SK-N-SH (cell line): ENCODE results near the gene ITGAL.

Experiments used
- CTCF ChIP-seq: fragments of 200-600 bp; sonication (generic); IDR thresholded peaks from 2 replicates; pipeline ENCODE4 v1.6.1; 2017; ENCODE audit warnings: antibody characterized with exemption, mild to moderate bottlenecking, moderate library complexity
- EP300 ChIP-seq, 2 experiments: IDR thresholded peaks; 2 replicates each; pipeline versions ENCODE4 v1.4.0 to v1.6.1; 2012; ENCODE audit warnings: borderline replicate concordance in 1 of 2, low read depth in 1 of 2, low read length in 1 of 2
- POLR2AphosphoS5 ChIP-seq: IDR thresholded peaks from 2 replicates; pipeline ENCODE4 v1.6.1; 2012; ENCODE audit warnings: low read depth, low read length
- REST ChIP-seq: IDR thresholded peaks from 2 replicates; pipeline ENCODE4 v1.6.1; 2012; ENCODE audit warnings: mild to moderate bottlenecking, low read depth, low read length, moderate library complexity

- TF ChIP-seq EP300 (IDR thresholded peaks at IDR 0.05; ENCODE audit: borderline replicate concordance in 1 of 2, low read depth in 1 of 2, low read length in 1 of 2) = no peak
- TF ChIP-seq REST = no peak
- TF ChIP-seq POLR2AphosphoS5 = no peak
- no peak for TF ChIP-seq CTCF
Measured at GRCh38 chr16:30443631-30444030, 28.9 kb upstream of the ITGAL start.
